ENCODE results near the gene USP8. TPM values are rescaled to one million over a fixed set of nuclear protein-coding genes. Genes with fewer than 3 reads are reported as not detected.

The USP8 gene
- polyA plus RNA-seq, 1 donor from 2014 or later, result 31.8 TPM

DNA sequence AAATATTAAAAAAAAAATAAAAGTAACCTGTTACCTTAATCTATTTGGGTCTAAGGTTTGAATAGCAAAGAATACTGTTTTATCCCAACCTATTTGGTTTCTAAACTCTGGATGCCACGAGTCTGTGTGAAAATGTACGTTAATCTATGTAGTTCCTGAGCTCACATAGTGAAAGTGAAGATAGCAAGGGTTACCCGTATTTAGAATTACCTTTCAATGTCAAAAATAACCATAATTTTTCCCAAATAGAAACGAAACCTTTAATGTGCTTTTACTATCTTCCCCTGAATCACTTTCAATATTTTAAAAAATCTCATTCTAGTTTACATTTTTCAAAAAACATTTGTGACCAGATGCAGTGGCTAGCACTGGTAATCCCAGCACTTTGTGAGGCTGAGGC lies 128.0 kb downstream of the USP8 start:
- no peak overlapping the region for H3K4me3 ChIP-seq (ENCODE audit: low read length)
- no peaks in the 10 kb centered on the region for H3F3A ChIP-seq (ENCODE audit: insufficient read depth, low read length, poor library complexity, severe bottlenecking)
- no peaks in the 10 kb centered on the region for H3K9me3 ChIP-seq (ENCODE audit: low read length)
- no peaks in the 10 kb centered on the region for H3K9me2 ChIP-seq (ENCODE audit: insufficient read depth, low read length)
- no peak overlapping the region for H3K4me2 ChIP-seq (ENCODE audit: low read length)
- no peak for TF ChIP-seq TAF1 (IDR thresholded peaks at IDR 0.05; ENCODE audit: low read depth)
- no peak for TF ChIP-seq RAD21 (conservative IDR thresholded peaks at IDR 0.05)
- TF ChIP-seq, protein P1, sequence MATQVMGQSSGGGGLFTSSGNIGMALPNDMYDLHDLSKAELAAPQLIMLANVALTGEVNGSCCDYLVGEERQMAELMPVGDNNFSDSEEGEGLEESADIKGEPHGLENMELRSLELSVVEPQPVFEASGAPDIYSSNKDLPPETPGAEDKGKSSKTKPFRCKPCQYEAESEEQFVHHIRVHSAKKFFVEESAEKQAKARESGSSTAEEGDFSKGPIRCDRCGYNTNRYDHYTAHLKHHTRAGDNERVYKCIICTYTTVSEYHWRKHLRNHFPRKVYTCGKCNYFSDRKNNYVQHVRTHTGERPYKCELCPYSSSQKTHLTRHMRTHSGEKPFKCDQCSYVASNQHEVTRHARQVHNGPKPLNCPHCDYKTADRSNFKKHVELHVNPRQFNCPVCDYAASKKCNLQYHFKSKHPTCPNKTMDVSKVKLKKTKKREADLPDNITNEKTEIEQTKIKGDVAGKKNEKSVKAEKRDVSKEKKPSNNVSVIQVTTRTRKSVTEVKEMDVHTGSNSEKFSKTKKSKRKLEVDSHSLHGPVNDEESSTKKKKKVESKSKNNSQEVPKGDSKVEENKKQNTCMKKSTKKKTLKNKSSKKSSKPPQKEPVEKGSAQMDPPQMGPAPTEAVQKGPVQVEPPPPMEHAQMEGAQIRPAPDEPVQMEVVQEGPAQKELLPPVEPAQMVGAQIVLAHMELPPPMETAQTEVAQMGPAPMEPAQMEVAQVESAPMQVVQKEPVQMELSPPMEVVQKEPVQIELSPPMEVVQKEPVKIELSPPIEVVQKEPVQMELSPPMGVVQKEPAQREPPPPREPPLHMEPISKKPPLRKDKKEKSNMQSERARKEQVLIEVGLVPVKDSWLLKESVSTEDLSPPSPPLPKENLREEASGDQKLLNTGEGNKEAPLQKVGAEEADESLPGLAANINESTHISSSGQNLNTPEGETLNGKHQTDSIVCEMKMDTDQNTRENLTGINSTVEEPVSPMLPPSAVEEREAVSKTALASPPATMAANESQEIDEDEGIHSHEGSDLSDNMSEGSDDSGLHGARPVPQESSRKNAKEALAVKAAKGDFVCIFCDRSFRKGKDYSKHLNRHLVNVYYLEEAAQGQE (IDR thresholded peaks at IDR 0.05; ENCODE audit: borderline replicate concordance), result no peak
- TF ChIP-seq, protein P2, sequence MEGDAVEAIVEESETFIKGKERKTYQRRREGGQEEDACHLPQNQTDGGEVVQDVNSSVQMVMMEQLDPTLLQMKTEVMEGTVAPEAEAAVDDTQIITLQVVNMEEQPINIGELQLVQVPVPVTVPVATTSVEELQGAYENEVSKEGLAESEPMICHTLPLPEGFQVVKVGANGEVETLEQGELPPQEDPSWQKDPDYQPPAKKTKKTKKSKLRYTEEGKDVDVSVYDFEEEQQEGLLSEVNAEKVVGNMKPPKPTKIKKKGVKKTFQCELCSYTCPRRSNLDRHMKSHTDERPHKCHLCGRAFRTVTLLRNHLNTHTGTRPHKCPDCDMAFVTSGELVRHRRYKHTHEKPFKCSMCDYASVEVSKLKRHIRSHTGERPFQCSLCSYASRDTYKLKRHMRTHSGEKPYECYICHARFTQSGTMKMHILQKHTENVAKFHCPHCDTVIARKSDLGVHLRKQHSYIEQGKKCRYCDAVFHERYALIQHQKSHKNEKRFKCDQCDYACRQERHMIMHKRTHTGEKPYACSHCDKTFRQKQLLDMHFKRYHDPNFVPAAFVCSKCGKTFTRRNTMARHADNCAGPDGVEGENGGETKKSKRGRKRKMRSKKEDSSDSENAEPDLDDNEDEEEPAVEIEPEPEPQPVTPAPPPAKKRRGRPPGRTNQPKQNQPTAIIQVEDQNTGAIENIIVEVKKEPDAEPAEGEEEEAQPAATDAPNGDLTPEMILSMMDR (IDR thresholded peaks at IDR 0.05; ENCODE audit: poor library complexity, severe bottlenecking), result no peak
- no peak for TF ChIP-seq MXI1 (conservative IDR thresholded peaks at IDR 0.05; ENCODE audit: poor library complexity, severe bottlenecking)
- no peak for TF ChIP-seq EZH2 (IDR thresholded peaks at IDR 0.05; ENCODE audit: borderline replicate concordance, insufficient read depth, low read length, poor library complexity, severe bottlenecking)
- no peak for TF ChIP-seq POLR2AphosphoS5 (IDR thresholded peaks at IDR 0.05)
- TF ChIP-seq EP300 (conservative IDR thresholded peaks at IDR 0.05; ENCODE audit: poor library complexity, severe bottlenecking), result no peak
- TF ChIP-seq SMC3 (conservative IDR thresholded peaks at IDR 0.05; ENCODE audit: poor library complexity), result no peak
- no peak overlapping the region for H2AFZ ChIP-seq (ENCODE audit: low read depth, low read length)
- H3K27ac ChIP-seq (ENCODE audit: low read length), result no peak overlapping the region
- H3K79me2 ChIP-seq (replicated peaks; ENCODE audit: insufficient read depth, low read length), result no peaks in the 10 kb centered on the region
- no peak overlapping the region for H3K9ac ChIP-seq (ENCODE audit: low read length)
- H4K20me1 ChIP-seq (ENCODE audit: insufficient read depth), result no peaks in the 10 kb centered on the region
- H3K36me3 ChIP-seq (ENCODE audit: insufficient read depth, low read length), result no peaks in the 10 kb centered on the region
- no peaks in the 10 kb centered on the region for H3K27me3 ChIP-seq (ENCODE audit: insufficient read depth, low read depth, low read length)

DNA sequence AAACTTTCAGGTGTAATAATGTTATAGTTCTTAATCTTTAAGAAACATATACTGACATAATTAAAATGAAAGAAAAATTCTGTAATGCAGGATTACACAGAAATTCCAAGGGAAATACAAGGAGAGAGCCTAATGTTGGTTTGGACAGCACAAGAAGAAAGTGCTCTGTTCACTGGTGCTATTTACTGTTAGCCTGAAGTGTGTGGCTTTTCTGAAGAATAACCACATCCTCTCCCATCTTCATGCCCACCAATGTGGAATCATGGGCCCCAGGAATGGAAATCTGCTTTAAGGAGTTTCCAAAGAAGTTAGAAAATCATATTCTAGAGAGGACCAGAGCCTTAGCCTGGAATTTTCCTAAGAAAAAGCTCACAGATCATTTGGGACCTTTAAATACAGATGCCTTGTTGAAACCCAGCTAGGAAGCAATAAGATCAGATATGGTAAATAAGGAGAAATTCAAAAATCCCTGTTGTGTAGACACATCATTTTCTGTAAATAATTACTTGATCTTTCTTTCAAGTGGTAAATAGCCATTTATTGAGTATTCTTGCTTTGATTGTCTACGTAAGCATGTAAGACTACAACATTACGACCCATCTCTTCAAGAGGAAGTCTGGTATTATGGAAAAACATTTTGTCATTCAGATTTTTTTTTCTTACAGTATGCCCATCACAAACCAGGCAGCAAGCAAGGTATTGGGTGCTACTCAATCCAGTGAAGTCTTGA lies 132.6 kb downstream of the USP8 start:
- Histone ChIP-seq H3K9ac (ENCODE audit: low read length) (no peak overlapping the region), H2AFZ (ENCODE audit: low read depth, low read length) (no peak overlapping the region), H3K9me2 (ENCODE audit: insufficient read depth, low read length) (no peaks in the 10 kb centered on the region), H3K4me2 (ENCODE audit: low read length) (no peak overlapping the region), H3K27ac (ENCODE audit: low read length) (no peak overlapping the region), H3K79me2 (replicated peaks; ENCODE audit: insufficient read depth, low read length) (no peaks in the 10 kb centered on the region), H3F3A (ENCODE audit: insufficient read depth, low read length, poor library complexity, severe bottlenecking) (no peaks in the 10 kb centered on the region), H3K27me3 (ENCODE audit: insufficient read depth, low read depth, low read length) (no peaks in the 10 kb centered on the region), H3K36me3 (ENCODE audit: insufficient read depth, low read length) (no peaks in the 10 kb centered on the region), H4K20me1 (ENCODE audit: insufficient read depth) (no peaks in the 10 kb centered on the region), H3K9me3 (ENCODE audit: low read length) (no peaks in the 10 kb centered on the region), H3K4me3 (ENCODE audit: low read length) (no peak overlapping the region)
- TF ChIP-seq MXI1 (conservative IDR thresholded peaks at IDR 0.05; ENCODE audit: poor library complexity, severe bottlenecking) (no peak), EZH2 (IDR thresholded peaks at IDR 0.05; ENCODE audit: borderline replicate concordance, insufficient read depth, low read length, poor library complexity, severe bottlenecking) (no peak), SMC3 (conservative IDR thresholded peaks at IDR 0.05; ENCODE audit: poor library complexity) (no peak), TAF1 (IDR thresholded peaks at IDR 0.05; ENCODE audit: low read depth) (no peak)
- TF ChIP-seq, protein P2 (IDR thresholded peaks at IDR 0.05; ENCODE audit: poor library complexity, severe bottlenecking), result no peak
